Testis (tissue), 2 donors: Measurements from ENCODE around the gene GNAI3.

Source experiments
- POLR2A ChIP-seq: fragments of 450-650 bp; IDR thresholded peaks from one replicate; pipeline ENCODE4 v1.6.1; 2017; ENCODE audit warnings: antibody characterized with exemption, mild to moderate bottlenecking, moderate library complexity
- TF ChIP-seq, protein P1 (sequence below), 3 experiments: fragments of 450-650 bp in 2 of 3; fragments of 200-600 bp in 1 of 3; sonication (generic) in 1 of 3; IDR thresholded peaks; one replicate each; pipeline ENCODE4 v1.5.1; 2016 to 2019; ENCODE audit warnings: antibody characterized with exemption in 3 of 3, mild to moderate bottlenecking in 2 of 3, moderate library complexity in 1 of 3

DNA sequence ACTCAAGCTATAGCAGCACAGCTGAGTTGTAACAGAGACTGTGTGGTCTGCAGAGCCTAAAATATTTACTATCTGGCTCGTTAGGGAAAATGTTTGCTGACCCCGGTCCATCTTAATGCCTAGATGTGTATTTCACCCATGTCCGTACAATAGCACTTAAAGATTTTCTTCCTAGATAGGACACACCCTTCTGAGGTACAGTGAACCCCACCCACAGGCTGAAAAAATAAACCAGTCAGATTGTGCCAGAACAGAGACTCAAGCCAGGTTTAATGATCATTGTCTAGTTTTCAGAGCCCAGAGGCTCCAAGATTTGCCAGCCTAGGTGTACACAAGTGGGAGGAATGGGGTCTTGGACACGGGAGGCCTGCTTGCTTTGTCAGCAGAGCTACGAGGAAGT is 44.5 kb upstream of the GNAI3 start:
- TF ChIP-seq, protein P1, sequence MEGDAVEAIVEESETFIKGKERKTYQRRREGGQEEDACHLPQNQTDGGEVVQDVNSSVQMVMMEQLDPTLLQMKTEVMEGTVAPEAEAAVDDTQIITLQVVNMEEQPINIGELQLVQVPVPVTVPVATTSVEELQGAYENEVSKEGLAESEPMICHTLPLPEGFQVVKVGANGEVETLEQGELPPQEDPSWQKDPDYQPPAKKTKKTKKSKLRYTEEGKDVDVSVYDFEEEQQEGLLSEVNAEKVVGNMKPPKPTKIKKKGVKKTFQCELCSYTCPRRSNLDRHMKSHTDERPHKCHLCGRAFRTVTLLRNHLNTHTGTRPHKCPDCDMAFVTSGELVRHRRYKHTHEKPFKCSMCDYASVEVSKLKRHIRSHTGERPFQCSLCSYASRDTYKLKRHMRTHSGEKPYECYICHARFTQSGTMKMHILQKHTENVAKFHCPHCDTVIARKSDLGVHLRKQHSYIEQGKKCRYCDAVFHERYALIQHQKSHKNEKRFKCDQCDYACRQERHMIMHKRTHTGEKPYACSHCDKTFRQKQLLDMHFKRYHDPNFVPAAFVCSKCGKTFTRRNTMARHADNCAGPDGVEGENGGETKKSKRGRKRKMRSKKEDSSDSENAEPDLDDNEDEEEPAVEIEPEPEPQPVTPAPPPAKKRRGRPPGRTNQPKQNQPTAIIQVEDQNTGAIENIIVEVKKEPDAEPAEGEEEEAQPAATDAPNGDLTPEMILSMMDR (IDR thresholded peaks at IDR 0.05), result no peak
- no peak for TF ChIP-seq POLR2A
